Spleen (tissue), 11 donors: Measurements from ENCODE around the gene GMFB. TPM values are rescaled to one million over a fixed set of nuclear protein-coding genes. Genes with fewer than 3 reads are reported as not detected.
A peak's percentile ranks its signal among the peaks of the same experiment; 100 is the strongest.
"Not testable (repeated sequence)": the region's sequence is repeated elsewhere in the genome, so short reads cannot be mapped to it uniquely, and the experiment has no call there.

Experiments used
- DNase-seq: peaks from one replicate; pipeline ENCODE4 v3.0.0-alpha.2; 2020
- H3K27ac ChIP-seq, 8 donors: fragments of 200-600 bp; sonication (generic) in 7 of 8; 1 replicate in 4 of 8; 2 replicates in 4 of 8; pipeline versions ENCODE4 v1.5.0 to v1.8.0; 2016 to 2021; ENCODE audit warnings: inconsistent platforms in 4 of 8, mild to moderate bottlenecking in 4 of 8, moderate library complexity in 1 of 8
- H3K27me3 ChIP-seq, 7 donors: fragments of 200-600 bp; sonication (generic) in 6 of 7; replicated peaks in 1 of 7; 1 replicate in 4 of 7; 2 replicates in 3 of 7; pipeline versions ENCODE4 v1.5.0 to v1.8.0; 2016 to 2021; ENCODE audit warnings: inconsistent platforms in 3 of 7, mild to moderate bottlenecking in 1 of 7
- H3K36me3 ChIP-seq, 6 donors: fragments of 200-600 bp; sonication (generic) in 5 of 6; 1 replicate in 4 of 6; 2 replicates in 2 of 6; pipeline versions ENCODE4 v1.5.0 to v1.8.0; 2016 to 2021; ENCODE audit warnings: inconsistent platforms in 2 of 6
- H3K4me1 ChIP-seq, 6 donors: fragments of 200-600 bp; sonication (generic) in 5 of 6; 1 replicate in 3 of 6; 2 replicates in 3 of 6; pipeline versions ENCODE4 v1.5.0 to v1.8.0; 2016 to 2021; ENCODE audit warnings: inconsistent platforms in 3 of 6
- H3K4me3 ChIP-seq, 8 donors: fragments of 200-600 bp; sonication (generic) in 7 of 8; 1 replicate in 4 of 8; 2 replicates in 4 of 8; pipeline versions ENCODE4 v1.5.0 to v1.8.0; 2016 to 2021; ENCODE audit warnings: inconsistent platforms in 4 of 8, mild to moderate bottlenecking in 4 of 8, moderate library complexity in 2 of 8
- H3K9me3 ChIP-seq, 8 donors: fragments of 200-600 bp; sonication (generic) in 7 of 8; 1 replicate in 4 of 8; 2 replicates in 4 of 8; pipeline versions ENCODE4 v1.5.0 to v1.8.0; 2016 to 2021; ENCODE audit warnings: inconsistent platforms in 4 of 8
- CTCF ChIP-seq, 11 experiments: fragments of 200-600 bp in 7 of 11; fragments of 450-650 bp in 4 of 11; sonication (generic) in 4 of 11; IDR thresholded peaks in 8 of 11; conservative IDR thresholded peaks in 3 of 11; 1 replicate in 7 of 11; 2 replicates in 4 of 11; pipeline versions ENCODE4 v1.4.0 to v1.8.0; 2016 to 2021; ENCODE audit warnings: antibody characterized with exemption in 11 of 11, inconsistent platforms in 4 of 11, mild to moderate bottlenecking in 1 of 11
- POLR2A ChIP-seq, 3 donors: fragments of 450-650 bp; IDR thresholded peaks; one replicate each; pipeline ENCODE4 v1.5.1; 2017; ENCODE audit warnings: antibody characterized with exemption in 3 of 3, mild to moderate bottlenecking in 1 of 3
- POLR2AphosphoS5 ChIP-seq, 3 donors: sonication (generic); formaldehyde crosslinking; IDR thresholded peaks; one replicate each; pipeline ENCODE4 v1.5.1; 2017; ENCODE audit warnings: antibody characterized with exemption in 3 of 3
- WGBS, 5 donors: extraction: QIAGEN DNeasy Blood & Tissue Kit in 3 of 5; methylation state at CpG; one replicate each; pipeline versions ENCODE4 v1.1.5 to v1.1.7; 2013 to 2018; 5-methylcytosine and 5-hydroxymethylcytosine counted together
- intact Hi-C: fragments of 100-400 bp; cut with DNase I; formaldehyde crosslinking; loops from one replicate; pipeline ENCODE4 v1.15.0; 2023; ENCODE audit warnings: low total_unique reads
- polyA plus RNA-seq, 3 donors: library from polyadenylated mRNA; stranded (reverse); fragments of 200-250 nt; gene quantifications; one replicate each; pipeline ENCODE4 v1.2.1, GENCODE V29; 2013
- total RNA-seq, 7 donors: library from RNA; depleted of rRNA in 3 of 7; stranded (reverse); fragments of >200 nt in 3 of 7; fragmentation: NEBNext Ultra II Directional in 4 of 7; extraction: Animal tissue kit (Norgen Biotek cat#: 25700) in 4 of 7; gene quantifications; one replicate each; pipeline versions ENCODE4 v1.1.0 to v1.2.1, GENCODE V29; 2016 to 2021
- donor health status: healthy with polysubstance abuse.
- donor health status: DM: no; HTN: no; CAD: no; lungs with moderate emphysema.
- donor health status: DM: no; HTN: no; CAD: no.
- donor health status: Bipolar disorder and iron deficiency.
- donor health status: healthy.
- donor health status: DM: no; HTN: no; CAD: no.
- donor health status: DM: yes; HTN: yes; CAD: no.

Gene GMFB
- total and polyA plus RNA-seq, 10 donors = 10.3 to 54.6 (median 34.9) TPM

GRCh38 chr14:54446161-54446693, 42.6 kb downstream of the GMFB start:
- WGBS, 5 donors = 39 to 50% (median 42%) methylated on average over 5 of the region's 5 CpGs
- H3K4me1 ChIP-seq = peaks cover 0 to 50% (median 10%) of the 10 kb centered on the region in 6 donors

GRCh38 chr14:54444681-54445080, 44.1 kb downstream of the GMFB start:
- no peak overlapping the region for H3K27ac ChIP-seq
- WGBS, 5 donors = 88 to 96% (median 91%) methylated on average over 7 of the region's 7 CpGs
- H3K4me1 ChIP-seq = peaks cover 7 to 48% (median 20%) of the 10 kb centered on the region in 6 donors
- H3K27me3 ChIP-seq = no peaks in the 10 kb centered on the region
- intact Hi-C loops = no loop called here
- no peaks in the 10 kb centered on the region for H3K36me3 ChIP-seq
- no peaks in the 10 kb centered on the region for H3K9me3 ChIP-seq
- H3K4me3 ChIP-seq = no peak overlapping the region
- TF ChIP-seq CTCF (IDR thresholded peaks at IDR 0.05 in 8 of 11, conservative IDR thresholded peaks at IDR 0.05 in 3 of 11) = no peak
- TF ChIP-seq POLR2AphosphoS5 (IDR thresholded peaks at IDR 0.05) = no peak
- no peak for TF ChIP-seq POLR2A (IDR thresholded peaks at IDR 0.05)
- DNase-seq = no peak

More at GRCh38 chr14:54446161-54446693, 42.6 kb downstream of the GMFB start:
- no peak for DNase-seq
- no peak for TF ChIP-seq CTCF (IDR thresholded peaks at IDR 0.05 in 8 of 11, conservative IDR thresholded peaks at IDR 0.05 in 3 of 11)
- TF ChIP-seq POLR2A (IDR thresholded peaks at IDR 0.05) = no peak
- no peak for TF ChIP-seq POLR2AphosphoS5 (IDR thresholded peaks at IDR 0.05)
- Histone ChIP-seq H3K27me3 (no peaks in the 10 kb centered on the region), H3K9me3 (no peaks in the 10 kb centered on the region), H3K27ac (peak overlapping the region in 7 of 8 donors; percentile 21 to 87 (median 78)), H3K4me3 (no peak overlapping the region), H3K36me3 (no peaks in the 10 kb centered on the region)
- intact Hi-C loops = no loop called here

GRCh38 chr14:54443981-54444380, 44.8 kb downstream of the GMFB start:
- TF ChIP-seq CTCF (IDR thresholded peaks at IDR 0.05 in 8 of 11, conservative IDR thresholded peaks at IDR 0.05 in 3 of 11) (no peak), POLR2A (IDR thresholded peaks at IDR 0.05) (no peak)
- Histone ChIP-seq H3K27me3 (no peaks in the 10 kb centered on the region), H3K36me3 (no peaks in the 10 kb centered on the region), H3K4me1 (peaks cover 7 to 55% (median 26%) of the 10 kb centered on the region in 6 donors), H3K4me3 (no peak overlapping the region), H3K9me3 (no peaks in the 10 kb centered on the region), H3K27ac (no peak overlapping the region)
- no peak for DNase-seq
- 86 to 94% (median 90%) methylated on average over 18 of the region's 18 CpGs for WGBS, 5 donors
- intact Hi-C loops = no loop called here

- H3K27ac ChIP-seq, intact Hi-C loops, H3K4me3 ChIP-seq, H3K36me3 ChIP-seq, H3K27me3 ChIP-seq, H3K9me3 ChIP-seq: not testable (repeated sequence)
- H3K4me1 ChIP-seq = peaks cover 7 to 64% (median 34%) of the 10 kb centered on the region in 6 donors
- WGBS, 5 donors = 91 to 99% (median 96%) methylated on average over 11 to 20 of the region's 23 CpGs
- DNase-seq = peak; percentile 79
Measured at GRCh38 chr14:54442961-54443360, 45.8 kb downstream of the GMFB start.
